Panc1 (cell line): Measurements from ENCODE around the gene METTL25B. TPM values are rescaled to one million over a fixed set of nuclear protein-coding genes. Genes with fewer than 3 reads are reported as not detected.
"Not testable (repeated sequence)": the region's sequence is repeated elsewhere in the genome, so short reads cannot be mapped to it uniquely, and the experiment has no call there.

Source experiments
- ATAC-seq: fragments of 200-7000 bp; cut with Tn5 transposase; 2 replicates; pipeline ENCODE4 v1.9.1; 2020; ENCODE audit warnings: mild to moderate bottlenecking, moderate library complexity
- BruUV-seq: library from RNA; stranded (reverse); fragments of 400-500 nt; replicated peaks from 2 replicates; lab custom pipeline; 2021; lab: Mats Ljungman, UMichigan
- CTCF ChIA-PET: fragments of 300-600 bp; sonication (Branson Sonifier 250); formaldehyde crosslinking; loops from one replicate; lab custom pipeline; 2022; ENCODE audit warnings: antibody characterized with exemption; lab: Charles Lee
- POLR2A ChIA-PET: fragments of 300-600 bp; sonication (Branson Sonifier 250); formaldehyde crosslinking; loops from one replicate; lab custom pipeline; 2022; ENCODE audit warnings: antibody characterized with exemption; lab: Charles Lee
- DNase-seq: peaks from one replicate; pipeline ENCODE4 v3.0.0-alpha.2; 2010; ENCODE audit warnings: low read depth, low spot score
- H3K27ac ChIP-seq: 2 replicates; pipeline ENCODE4 v1.5.1; 2011; ENCODE audit warnings: mild to moderate bottlenecking, low read length, inconsistent platforms
- H3K27me3 ChIP-seq: fragments of 200-500 bp; sonication (Bioruptor generic); 2 replicates; pipeline ENCODE4 v1.6.0; 2014; ENCODE audit warnings: low read length, inconsistent platforms; ENCODE audit not compliant: control insufficient read depth, insufficient read depth
- H3K36me3 ChIP-seq: fragments of 200-500 bp; sonication (Bioruptor generic); 2 replicates; pipeline ENCODE4 v1.5.1; 2014; ENCODE audit warnings: inconsistent platforms, mild to moderate bottlenecking, low read length, moderate library complexity; ENCODE audit not compliant: control insufficient read depth, insufficient read depth
- H3K4me1 ChIP-seq: 2 replicates; pipeline ENCODE4 v1.5.1; 2011; ENCODE audit warnings: inconsistent platforms, mild to moderate bottlenecking, low read length, moderate library complexity; ENCODE audit not compliant: control insufficient read depth, insufficient read depth
- H3K4me3 ChIP-seq, 2 experiments: 2 replicates each; pipeline ENCODE4 v1.5.1; 2011 to 2012; ENCODE audit warnings: low read depth in 2 of 2, low read length in 2 of 2, mild to moderate bottlenecking in 2 of 2, inconsistent platforms in 1 of 2, moderate library complexity in 1 of 2
- H3K9me3 ChIP-seq: fragments of 200-500 bp; sonication (Bioruptor generic); 2 replicates; pipeline ENCODE4 v1.5.1; 2014; ENCODE audit warnings: low read depth, mild to moderate bottlenecking, inconsistent platforms, low read length, moderate library complexity; ENCODE audit not compliant: control insufficient read depth, insufficient read depth
- CTCF ChIP-seq: fragments of 450-650 bp; IDR thresholded peaks from 2 replicates; pipeline ENCODE4 v1.5.1; 2017; ENCODE audit warnings: mild to moderate bottlenecking
- POLR2AphosphoS5 ChIP-seq: IDR thresholded peaks from 2 replicates; pipeline ENCODE4 v1.6.1; 2012; ENCODE audit warnings: mild to moderate bottlenecking, low read depth, low read length, moderate library complexity
- REST ChIP-seq, 2 experiments: IDR thresholded peaks; 2 replicates each; pipeline ENCODE4 v1.6.1; 2011 to 2012; ENCODE audit warnings: low read depth in 2 of 2, control low read depth in 1 of 2, low read length in 1 of 2, mild to moderate bottlenecking in 1 of 2, moderate library complexity in 1 of 2; ENCODE audit not compliant: insufficient read depth in 1 of 2
- SIN3A ChIP-seq: IDR thresholded peaks from 2 replicates; pipeline ENCODE4 v1.6.1; 2012; ENCODE audit warnings: low read depth, mild to moderate bottlenecking, low read length, moderate library complexity, borderline replicate concordance; ENCODE audit not compliant: insufficient read depth
- TCF7L2 ChIP-seq: IDR thresholded peaks from 2 replicates; pipeline ENCODE4 v1.6.1; 2011; ENCODE audit warnings: mild to moderate bottlenecking, low read depth, low read length, inconsistent platforms
- in situ Hi-C: cut with HindIII; loops from 2 replicates; pipeline ENCODE4 v1.10.0; 2016; ENCODE audit warnings: low sequenced_read_pairs, low pct_unique_long_range_greater_than_20kb
- intact Hi-C: fragments of 100-400 bp; cut with micrococcal nuclease; formaldehyde crosslinking; loops from one replicate; pipeline ENCODE4 v1.10.0; 2022; ENCODE audit not compliant: unreplicated experiment
- total RNA-seq: library from RNA; stranded (reverse); gene quantifications from one replicate; pipeline ENCODE4 v1.2.1, GENCODE V29; 2021; ENCODE audit not compliant: unreplicated experiment

Gene METTL25B
- total RNA-seq, 1 experiment from 2014 or later, result 32.8 TPM

GRCh38 chr1:156760796-156761104 is 32.5 kb downstream of the METTL25B start:
- POLR2A ChIA-PET, result no interaction called here
- ATAC-seq (no peak), DNase-seq (no peak)
- TF ChIP-seq SIN3A (no peak), CTCF (no peak), POLR2AphosphoS5 (no peak), REST (IDR thresholded peaks at IDR 0.05; ENCODE audit: insufficient read depth in 1 of 2, low read depth in 2 of 2, low read length in 1 of 2) (no peak), TCF7L2 (no peak)
- peaks cover 1% of the 10 kb centered on the region for H3K4me1 ChIP-seq
- no peaks in the 10 kb centered on the region for H3K27me3 ChIP-seq
- H3K36me3 ChIP-seq, result no peaks in the 10 kb centered on the region
- no peak overlapping the region for H3K27ac ChIP-seq
- intact Hi-C loops, result no loop called here
- in situ Hi-C loops, result no loop called here
- H3K9me3 ChIP-seq, result no peaks in the 10 kb centered on the region
- CTCF ChIA-PET, result no interaction called here
- no peak overlapping the region for H3K4me3 ChIP-seq
- no TSS peak for BruUV-seq

- ATAC-seq, H3K4me3 ChIP-seq, intact Hi-C loops, H3K27me3 ChIP-seq, H3K27ac ChIP-seq, DNase-seq, H3K9me3 ChIP-seq, H3K36me3 ChIP-seq, BruUV-seq, in situ Hi-C loops, CTCF ChIA-PET, POLR2A ChIA-PET: not testable (repeated sequence)
- peaks cover 14% of the 10 kb centered on the region for H3K4me1 ChIP-seq
Measured at GRCh38 chr1:156765136-156765535, 36.9 kb downstream of the METTL25B start.

- peaks cover 18% of the 10 kb centered on the region for H3K4me1 ChIP-seq
- in situ Hi-C loops (no loop called here), intact Hi-C loops (no loop called here)
- ChIA-PET CTCF (no interaction called here), POLR2A (no interaction called here)
- no peaks in the 10 kb centered on the region for H3K27me3 ChIP-seq
- no TSS peak for BruUV-seq
- ATAC-seq (no peak), DNase-seq (no peak)
- H3K27ac ChIP-seq, result peak overlapping the region; percentile 99
- peaks cover 8% of the 10 kb centered on the region for H3K36me3 ChIP-seq
- H3K4me3 ChIP-seq, result peak overlapping the region; percentile 84 to 99; a peak in 3 of 4 replicates
- no peak for TF ChIP-seq TCF7L2
- no peak for TF ChIP-seq SIN3A
- TF ChIP-seq POLR2AphosphoS5, result no peak
- no peak for TF ChIP-seq REST (IDR thresholded peaks at IDR 0.05; ENCODE audit: insufficient read depth in 1 of 2, low read depth in 2 of 2, low read length in 1 of 2)
- no peak for TF ChIP-seq CTCF
- no peaks in the 10 kb centered on the region for H3K9me3 ChIP-seq
Measured at GRCh38 chr1:156765666-156766065, 37.4 kb downstream of the METTL25B start.
